Activated naive CD4-positive, alpha-beta T cell (primary cell): ENCODE data around the gene DGKZ.

Experiments
- DNase-seq, 4 experiments: peaks; one replicate each; lab custom pipeline; 2025; lab: John Stamatoyannopoulos, UW

The DGKZ gene

GRCh38 chr11:46330154-46330553 lies 17.1 kb upstream of the DGKZ start:
- no peak for DNase-seq

GRCh38 chr11:46330563-46331281 lies 16.5 kb upstream of the DGKZ start:
- no peak for DNase-seq

- peak in 2 of 4 experiments; percentile 22 to 42 for DNase-seq
These were observed 15.8 kb upstream of the DGKZ start for GRCh38 chr11:46331282-46331984.

- no peak for DNase-seq
These were observed 15.1 kb upstream of the DGKZ start for GRCh38 chr11:46332093-46332567.

- peak in 2 of 4 experiments; percentile 18 to 46 for DNase-seq
These were observed 14.5 kb upstream of the DGKZ start for GRCh38 chr11:46332568-46333393.

- DNase-seq, result peak in 1 of 4 experiments; percentile 26
These were observed 13.8 kb upstream of the DGKZ start for GRCh38 chr11:46333394-46333947.

- no peak for DNase-seq
These were observed 13.1 kb upstream of the DGKZ start for GRCh38 chr11:46334211-46334610.

GRCh38 chr11:46335271-46335670 lies 12.0 kb upstream of the DGKZ start:
- DNase-seq, result no peak

GRCh38 chr11:46335890-46336562 lies 11.2 kb upstream of the DGKZ start:
- no peak for DNase-seq

- DNase-seq, result no peak
These were observed 10.6 kb upstream of the DGKZ start for GRCh38 chr11:46336563-46337180.

GRCh38 chr11:46337626-46338345 lies 9.5 kb upstream of the DGKZ start:
- no peak for DNase-seq

GRCh38 chr11:46338636-46338987 lies 8.7 kb upstream of the DGKZ start:
- DNase-seq, result no peak

- no peak for DNase-seq
These were observed 8.1 kb upstream of the DGKZ start for GRCh38 chr11:46338988-46339666.

- no peak for DNase-seq
These were observed 7.4 kb upstream of the DGKZ start for GRCh38 chr11:46339816-46340215.

- no peak for DNase-seq
These were observed 5.8 kb upstream of the DGKZ start for GRCh38 chr11:46341454-46341853.

GRCh38 chr11:46342239-46342638 lies 5.0 kb upstream of the DGKZ start:
- DNase-seq, result peak in 1 of 4 experiments; percentile 29

- DNase-seq, result no peak
These were observed 3.7 kb upstream of the DGKZ start for GRCh38 chr11:46343520-46343919.

GRCh38 chr11:46345131-46345597 lies 2.1 kb upstream of the DGKZ start:
- DNase-seq, result no peak

GRCh38 chr11:46345881-46346484 lies 1.3 kb upstream of the DGKZ start:
- no peak for DNase-seq
